ENCODE measurements around the gene TSR3.
A peak's percentile ranks its signal among the peaks of the same experiment; 100 is the strongest.

Gene TSR3

DNA sequence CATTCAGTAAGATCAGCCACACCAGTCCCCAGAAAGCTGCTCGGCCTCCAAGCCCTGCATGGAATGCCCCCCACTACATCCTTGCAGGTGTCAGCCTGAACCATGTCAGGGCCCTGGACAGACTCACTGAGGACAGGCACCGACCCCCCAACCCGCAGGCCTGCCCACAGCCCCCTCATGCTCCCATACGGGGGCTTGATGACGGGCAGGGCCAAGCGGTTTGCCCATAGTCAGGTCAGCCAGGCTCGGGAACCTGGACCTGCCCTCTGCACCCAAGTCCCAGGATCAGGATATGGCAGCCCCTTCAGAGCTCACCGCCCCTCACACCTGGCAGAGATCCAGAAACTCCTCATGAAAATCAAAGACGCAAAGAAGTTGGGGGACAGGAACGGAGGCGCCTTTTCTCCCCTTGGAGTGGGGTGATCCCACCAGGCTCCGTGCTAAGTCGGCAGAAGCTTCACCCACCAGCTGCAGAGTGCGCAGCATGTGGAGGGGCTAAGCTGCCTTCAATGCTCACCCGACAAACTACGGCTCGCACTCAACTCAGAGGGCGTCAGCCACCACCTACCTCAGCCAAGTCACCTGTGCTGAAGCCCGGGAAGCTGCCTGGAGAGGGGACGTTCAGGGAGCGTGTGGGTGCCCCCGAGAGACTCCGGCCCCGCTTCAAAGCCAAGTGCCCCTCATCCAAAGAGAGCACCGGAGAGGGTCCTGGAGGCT, 26.6 kb upstream of the TSR3 start:
- no peak for DNase-seq (ENCODE audit: low spot score)
- no peak for FAIRE-seq

DNA sequence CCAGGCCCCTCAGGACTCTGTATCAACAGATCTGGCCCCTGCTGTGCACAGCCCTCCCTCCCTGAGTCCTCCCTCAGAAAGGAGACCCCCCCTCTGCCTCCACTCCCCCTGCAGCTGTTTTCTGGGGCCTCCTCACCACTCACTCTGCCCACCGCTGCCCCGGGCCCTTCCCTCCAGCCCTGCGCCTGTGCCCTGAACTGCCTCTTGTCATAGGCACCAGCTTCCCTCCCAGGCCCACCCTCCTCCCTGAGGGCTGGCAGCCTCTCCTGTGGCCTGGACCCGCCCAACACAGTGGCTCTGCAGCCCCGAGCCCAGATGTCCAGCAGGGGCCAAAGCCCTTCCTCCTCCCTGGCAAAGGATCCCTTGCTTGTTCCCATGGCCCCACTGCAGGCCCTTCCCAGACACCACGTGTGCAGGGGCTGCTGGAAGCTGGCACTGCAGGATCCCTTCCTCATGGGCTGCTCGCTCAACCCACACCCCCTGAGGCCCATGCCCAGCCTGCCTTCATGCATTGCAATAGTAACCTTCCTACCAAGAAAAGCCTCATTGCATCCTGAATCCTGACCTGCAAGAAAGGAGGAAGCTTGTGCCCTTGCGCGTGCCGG, 25.8 kb upstream of the TSR3 start:
- FAIRE-seq, result no peak
- no peak for DNase-seq (ENCODE audit: low spot score)

GRCh38 chr16:1375741-1376410, 24.2 kb upstream of the TSR3 start:
- no peak for DNase-seq (ENCODE audit: low spot score)
- FAIRE-seq, result no peak

DNA sequence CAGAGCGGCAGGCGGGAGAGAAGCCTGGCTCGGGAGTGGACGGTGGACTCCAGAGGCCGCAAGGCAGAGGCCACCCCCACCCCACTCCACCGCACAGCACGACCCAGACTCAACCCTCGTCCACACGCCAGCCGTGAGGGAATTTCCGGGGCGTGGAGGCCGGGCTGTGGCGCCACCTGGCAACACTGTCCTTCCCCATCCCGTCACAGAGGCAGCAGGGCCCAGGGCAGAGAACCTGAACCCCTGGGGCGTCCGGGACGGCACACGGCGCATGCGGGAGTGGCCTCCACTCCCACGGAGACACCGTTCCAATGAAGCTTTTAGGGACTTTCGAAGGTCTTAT, 23.6 kb upstream of the TSR3 start:
- DNase-seq (ENCODE audit: low spot score) (no peak), FAIRE-seq (no peak)

GRCh38 chr16:1374418-1375297, 23.0 kb upstream of the TSR3 start:
- DNase-seq (ENCODE audit: low spot score), result no peak
- no peak for FAIRE-seq

- DNase-seq (ENCODE audit: low spot score) (no peak), FAIRE-seq (no peak)
Observed at GRCh38 chr16:1372292-1372950, 20.7 kb upstream of the TSR3 start.

DNA sequence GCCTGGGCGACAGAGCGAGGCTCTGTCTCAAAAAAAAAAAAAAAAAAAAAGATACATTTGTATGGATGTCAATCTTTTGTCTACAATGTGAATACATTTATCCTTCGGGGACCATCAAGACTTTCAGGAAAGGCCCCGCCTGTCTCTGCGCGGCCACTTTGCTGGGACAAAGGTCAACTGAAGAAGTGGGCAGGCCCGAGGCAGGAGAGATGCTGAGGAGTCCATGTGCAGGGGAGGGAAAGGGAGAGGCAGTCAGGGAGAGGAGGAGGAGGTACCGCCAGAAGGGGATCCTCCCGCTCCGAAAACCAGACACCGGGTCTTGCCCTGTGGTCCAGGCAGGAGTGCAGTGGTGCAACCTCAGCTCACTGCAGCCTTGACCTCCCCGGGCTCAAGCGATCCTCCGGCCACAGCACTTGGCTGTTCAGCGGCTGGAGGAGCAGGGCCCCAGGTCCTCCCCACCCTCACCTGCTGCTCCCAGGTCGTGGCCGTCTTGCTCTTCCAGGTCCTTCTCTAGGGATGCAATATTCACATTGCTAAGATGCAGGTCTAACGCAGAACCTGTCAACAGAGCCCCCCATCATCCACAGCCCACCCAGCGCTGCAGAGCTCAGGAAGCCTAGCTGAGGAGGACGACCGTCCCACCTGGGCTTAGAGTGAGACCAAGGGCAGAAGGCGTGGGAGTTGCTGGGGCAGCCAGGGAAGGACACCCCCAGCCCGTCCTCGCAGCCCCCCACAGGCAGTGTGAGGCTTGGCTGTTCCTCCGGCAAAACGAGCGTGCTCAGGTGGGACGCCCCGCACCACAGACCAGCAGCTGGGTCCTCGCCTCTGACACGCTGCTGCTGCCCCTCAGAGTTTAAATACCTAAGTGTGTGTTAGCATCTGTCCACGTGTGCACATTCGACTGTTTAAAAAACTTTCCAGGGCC, 19.6 kb upstream of the TSR3 start:
- no peak for DNase-seq (ENCODE audit: low spot score)
- peak; percentile 30 for FAIRE-seq

- no peak for FAIRE-seq
- no peak for DNase-seq (ENCODE audit: low spot score)
Observed at GRCh38 chr16:1367486-1368174, 16.0 kb upstream of the TSR3 start.

GRCh38 chr16:1366712-1367299, 15.1 kb upstream of the TSR3 start:
- FAIRE-seq, result no peak
- DNase-seq (ENCODE audit: low spot score), result no peak

DNA sequence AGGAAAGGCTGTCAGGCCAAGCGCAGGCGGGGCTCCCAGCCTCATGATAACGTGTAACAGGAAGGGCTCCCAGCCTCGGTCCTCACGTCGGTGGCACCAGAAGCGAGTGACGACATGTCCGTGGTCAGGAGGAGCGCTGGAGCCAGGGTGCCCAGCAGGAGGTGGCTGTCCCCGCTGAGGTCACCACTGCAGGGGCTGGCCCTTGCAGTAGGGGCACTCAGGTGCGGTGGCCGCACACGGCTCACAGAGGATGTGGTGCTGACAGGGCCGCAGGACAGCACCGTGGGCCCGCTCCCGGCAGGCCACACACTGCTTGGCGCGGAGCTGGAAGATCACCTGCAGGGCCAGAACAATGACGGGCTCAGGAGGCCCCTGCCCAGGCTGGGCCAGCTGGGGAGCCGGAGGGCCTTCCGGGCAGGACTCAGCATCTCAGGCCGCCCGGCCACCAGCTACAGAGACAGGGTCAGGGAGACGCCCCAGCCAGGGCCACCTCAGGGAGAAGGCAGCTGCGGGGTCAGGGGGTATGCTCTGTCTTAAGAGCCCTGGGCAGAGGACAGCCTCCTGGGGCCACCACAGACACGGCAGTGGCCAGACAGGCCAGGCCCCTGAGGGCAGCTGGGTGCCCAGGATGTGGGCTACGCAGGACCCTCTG, 14.5 kb upstream of the TSR3 start:
- no peak for FAIRE-seq
- no peak for DNase-seq (ENCODE audit: low spot score)

GRCh38 chr16:1364510-1364909, 12.8 kb upstream of the TSR3 start:
- DNase-seq (ENCODE audit: low spot score), result no peak

GRCh38 chr16:1363501-1364041, 11.9 kb upstream of the TSR3 start:
- peak; percentile 30 for FAIRE-seq
- DNase-seq (ENCODE audit: low spot score), result peak; percentile 80

More at GRCh38 chr16:1364510-1364909, 12.8 kb upstream of the TSR3 start:
- no peak for FAIRE-seq

- FAIRE-seq, result no peak
Observed at GRCh38 chr16:1362807-1363206, 11.1 kb upstream of the TSR3 start.

DNA sequence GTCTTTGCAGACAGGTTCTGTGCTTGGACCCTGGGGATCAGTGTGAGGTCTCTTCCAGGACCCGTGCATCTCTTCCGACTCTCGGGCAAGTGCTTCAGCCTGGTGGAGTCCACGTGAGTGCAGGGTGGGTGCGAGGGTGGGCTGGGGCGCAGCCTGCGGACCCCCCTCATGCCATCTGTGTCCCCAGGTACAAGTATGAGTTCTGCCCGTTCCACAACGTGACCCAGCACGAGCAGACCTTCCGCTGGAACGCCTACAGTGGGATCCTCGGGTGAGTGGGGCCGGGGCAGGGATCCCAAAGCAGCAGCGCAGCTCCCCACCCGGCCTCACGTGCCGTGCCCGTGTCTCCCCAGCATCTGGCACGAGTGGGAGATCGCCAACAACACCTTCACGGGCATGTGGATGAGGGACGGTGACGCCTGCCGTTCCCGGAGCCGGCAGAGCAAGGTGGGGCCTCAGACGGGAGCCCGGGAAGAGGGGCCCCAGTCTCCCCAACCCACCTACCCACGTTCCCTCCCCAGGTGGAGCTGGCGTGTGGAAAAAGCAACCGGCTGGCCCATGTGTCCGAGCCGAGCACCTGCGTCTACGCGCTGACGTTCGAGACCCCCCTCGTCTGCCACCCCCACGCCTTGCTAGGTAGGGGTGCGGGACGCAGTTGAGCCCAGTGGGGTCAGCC, 10.1 kb upstream of the TSR3 start:
- DNase-seq (ENCODE audit: low spot score) (no peak), FAIRE-seq (no peak)

More at GRCh38 chr16:1362807-1363206, 11.1 kb upstream of the TSR3 start:
- DNase-seq (ENCODE audit: low spot score), result no peak

DNA sequence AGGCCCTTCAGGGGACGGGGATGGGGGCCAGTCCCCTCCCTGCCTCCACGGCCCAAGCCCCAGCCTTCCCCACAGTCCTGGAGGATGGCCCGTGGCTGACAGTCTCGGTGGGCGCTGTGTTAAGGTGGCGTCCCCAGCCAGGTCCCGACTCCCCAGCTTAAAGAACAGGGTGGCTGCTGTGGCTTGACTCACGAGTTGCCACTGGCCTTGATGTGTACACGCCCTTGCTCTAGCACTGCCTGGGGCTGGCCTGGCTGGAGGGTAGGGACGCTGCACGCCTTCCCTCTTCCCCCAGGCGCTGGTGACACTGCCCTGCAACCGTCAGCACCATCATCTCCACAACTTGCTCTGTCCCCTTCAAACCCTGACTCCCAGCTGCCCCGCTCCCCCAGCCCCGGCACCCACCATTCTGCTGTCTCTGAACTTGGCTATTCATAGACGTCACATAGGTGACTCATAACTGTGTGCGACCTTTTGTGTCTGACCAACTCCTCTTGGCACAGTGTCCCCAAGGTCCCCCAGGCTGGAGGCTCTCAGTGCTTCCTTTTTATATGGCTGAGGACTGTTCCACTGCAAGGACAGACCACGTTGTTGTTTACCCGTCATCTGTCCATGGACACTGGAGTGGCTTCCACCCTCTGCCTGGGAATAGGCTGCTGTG, 6.4 kb upstream of the TSR3 start:
- DNase-seq (ENCODE audit: low spot score), result no peak
- FAIRE-seq, result no peak

DNA sequence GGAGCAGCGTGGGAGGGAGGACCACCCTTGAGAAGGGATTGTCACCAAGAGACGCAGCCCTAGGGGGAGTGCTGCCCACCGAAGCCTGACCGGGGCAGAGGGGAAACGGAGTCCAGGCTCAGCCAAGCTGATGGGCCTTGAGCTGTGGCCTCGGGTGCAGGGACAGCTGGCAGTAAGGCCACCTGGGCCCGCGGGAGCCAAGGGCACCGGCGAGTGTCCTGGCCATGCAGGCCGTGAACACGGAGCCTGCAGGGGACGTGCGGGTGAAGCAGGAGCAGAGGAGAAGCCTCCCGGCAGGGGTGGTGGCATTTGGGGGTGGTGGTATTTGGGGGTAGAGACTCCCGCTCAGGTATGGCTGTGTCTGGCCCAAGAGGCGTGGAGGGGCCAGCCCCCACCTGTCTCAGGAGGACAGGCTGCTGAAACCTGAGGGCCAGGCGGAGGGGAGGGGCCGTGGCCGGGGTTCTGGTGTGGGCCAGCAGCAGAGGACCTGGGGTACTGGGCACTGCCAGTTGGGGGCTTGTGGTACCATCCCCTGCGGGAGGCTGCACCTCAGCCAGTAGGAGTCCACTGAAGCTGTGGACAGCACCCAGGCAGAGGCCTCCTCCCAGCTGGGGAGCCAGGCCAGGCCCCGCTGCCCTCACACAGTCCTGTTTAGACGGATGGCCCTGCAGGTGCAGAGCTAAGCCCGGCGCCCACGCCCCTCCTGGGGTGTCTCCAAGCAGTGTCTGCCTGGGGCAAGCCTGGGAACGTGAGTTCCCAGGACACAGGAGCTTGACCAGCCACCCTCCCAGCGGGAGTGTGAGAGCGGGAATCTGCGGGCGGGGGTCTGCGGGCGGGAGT, 4.6 kb upstream of the TSR3 start:
- FAIRE-seq, result no peak
- no peak for DNase-seq (ENCODE audit: low spot score)
